ENCODE results near the gene TCF4. TPM values are rescaled to one million over a fixed set of nuclear protein-coding genes. Genes with fewer than 3 reads are reported as not detected.

TCF4 gene
- polyA plus RNA-seq, 1 of the 3 experiments (the other 2 are of a cell fraction) = 39.1 TPM

- no peak overlapping the region for H3K27ac ChIP-seq (ENCODE audit: low read depth in 2 of 2, low read length in 1 of 2)
These were observed 203.9 kb downstream of the TCF4 start for GRCh38 chr18:55384115-55384514.

More at GRCh38 chr18:55384115-55384514, 203.9 kb downstream of the TCF4 start:
- POLR2A ChIA-PET = no interaction called here
- Histone ChIP-seq H3K9me2 (no peaks in the 10 kb centered on the region), H3K79me2 (ENCODE audit: insufficient read depth) (peaks cover 77% of the 10 kb centered on the region), H3K9ac (no peak overlapping the region), H4K20me1 (ENCODE audit: insufficient read depth) (no peaks in the 10 kb centered on the region), H3K36me3 (replicated peaks in 1 of 2; ENCODE audit: control insufficient read depth in 1 of 2, insufficient read depth in 2 of 2, low read length in 1 of 2) (peaks cover 2 to 23% of the 10 kb centered on the region in 2 experiments), H3K27me3 (ENCODE audit: insufficient read depth) (no peaks in the 10 kb centered on the region), H3K9me3 (peaks cover 14% of the 10 kb centered on the region), H3K4me2 (no peak overlapping the region), H3F3A (replicated peaks; ENCODE audit: insufficient read depth) (no peaks in the 10 kb centered on the region), H2AFZ (ENCODE audit: low read depth) (no peak overlapping the region), H3K4me3 (ENCODE audit: low read depth in 2 of 2, low read length in 1 of 2) (no peak overlapping the region), H3K4me1 (ENCODE audit: control insufficient read depth in 1 of 2, insufficient read depth in 2 of 2, low read depth in 1 of 2, low read length in 1 of 2) (peaks cover 0 to 16% of the 10 kb centered on the region in 2 experiments; a peak in 2 of 4 replicates)
- CTCF ChIA-PET = interaction anchor here (0.9 to 2.2 kb wide), 9 partner anchors 10 to 396 kb away, joined by 3 to 7 read pairs (median 3); no protein-coding TSS in a partner anchor
- TF ChIP-seq GABPA (IDR thresholded peaks at IDR 0.05; ENCODE audit: low read depth) (no peak), ZBTB33 (IDR thresholded peaks at IDR 0.05; ENCODE audit: borderline replicate concordance, low read depth) (no peak), NFIC (IDR thresholded peaks at IDR 0.05; ENCODE audit: borderline replicate concordance) (no peak), CTCF (IDR thresholded peaks at IDR 0.05) (no peak), TCF12 (IDR thresholded peaks at IDR 0.05) (no peak), PBX3 (IDR thresholded peaks at IDR 0.05) (no peak), FOXM1 (IDR thresholded peaks at IDR 0.05; ENCODE audit: low read depth) (no peak), FOSL2 (IDR thresholded peaks at IDR 0.05; ENCODE audit: borderline replicate concordance, low read depth) (no peak), TEAD4 (IDR thresholded peaks at IDR 0.05; ENCODE audit: borderline replicate concordance, insufficient read depth) (no peak), MAX (IDR thresholded peaks at IDR 0.05; ENCODE audit: low read depth) (no peak), SIN3A (IDR thresholded peaks at IDR 0.05; ENCODE audit: borderline replicate concordance, low read depth, low read length) (no peak), MXI1 (IDR thresholded peaks at IDR 0.05; ENCODE audit: low read depth, low read length) (no peak), ELF1 (IDR thresholded peaks at IDR 0.05) (no peak), IRF3 (IDR thresholded peaks at IDR 0.05; ENCODE audit: low read depth, low read length) (no peak)
- DNase-seq = no peak
- WGBS (ENCODE audit: low lambda C conversion rate) = 93% methylated on average over 4 of the region's 4 CpGs
